ENCODE data around the gene SLC3A2.

GRCh38 chr11:62911137-62912130, 30.7 kb downstream of the SLC3A2 start:
- no peak for TF ChIP-seq CTCF (IDR thresholded peaks at IDR 0.05; ENCODE audit: insufficient read depth, low read depth, low read length)
- TF ChIP-seq EZH2 (IDR thresholded peaks at IDR 0.05; ENCODE audit: insufficient read depth, low read length), result no peak

All from astrocyte (in vitro differentiated cells and primary cell).